HepG2 (cell line): ENCODE results near the gene KHK. TPM values are rescaled to one million over a fixed set of nuclear protein-coding genes. Genes with fewer than 3 reads are reported as not detected.

Experiments
- ARID2 ChIP-seq: sonication (generic); formaldehyde crosslinking; IDR thresholded peaks from 2 replicates; pipeline ENCODE4 v1.8.1; 2022; ENCODE audit warnings: mild to moderate bottlenecking, missing genetic modification reagents, borderline replicate concordance
- FOSL2 ChIP-seq: sonication (generic); formaldehyde crosslinking; IDR thresholded peaks from 2 replicates; pipeline ENCODE4 v1.4.0; 2020; ENCODE audit warnings: missing genetic modification reagents
- GLMP ChIP-seq: sonication (generic); formaldehyde crosslinking; IDR thresholded peaks from 2 replicates; pipeline ENCODE4 v1.9.0; 2021; ENCODE audit warnings: missing genetic modification reagents, mild to moderate bottlenecking, borderline replicate concordance
- HNF1A ChIP-seq, 2 experiments: sonication (generic) in 1 of 2; formaldehyde crosslinking in 1 of 2; IDR thresholded peaks; 2 replicates each; pipeline versions ENCODE4 v1.4.0 to v1.6.1; 2016 to 2020; ENCODE audit warnings: borderline replicate concordance in 1 of 2, low read depth in 1 of 2, mild to moderate bottlenecking in 1 of 2, missing genetic modification reagents in 1 of 2
- HOMEZ ChIP-seq: IDR thresholded peaks from 2 replicates; pipeline ENCODE4 v1.6.1; 2016; ENCODE audit warnings: low read depth
- HOXA9 ChIP-seq: sonication (generic); formaldehyde crosslinking; IDR thresholded peaks from 2 replicates; pipeline ENCODE4 v1.8.1; 2022; ENCODE audit warnings: missing genetic modification reagents, mild to moderate bottlenecking, moderate library complexity, borderline replicate concordance
- MIER3 ChIP-seq: IDR thresholded peaks from 2 replicates; pipeline ENCODE4 v1.6.1; 2016; ENCODE audit warnings: missing compliant biosample characterization, borderline replicate concordance
- MTA3 ChIP-seq: sonication (generic); formaldehyde crosslinking; IDR thresholded peaks from 2 replicates; pipeline ENCODE4 v1.4.0; 2020; ENCODE audit warnings: missing genetic modification reagents
- SMC3 ChIP-seq: IDR thresholded peaks from 2 replicates; pipeline ENCODE4 v1.6.1; 2011; ENCODE audit warnings: low read length, improper control_type of control experiment
- THRA ChIP-seq: sonication (generic); formaldehyde crosslinking; IDR thresholded peaks from 2 replicates; pipeline ENCODE4 v1.4.0; 2020; ENCODE audit warnings: missing genetic modification reagents, borderline replicate concordance
- ZEB1 ChIP-seq: IDR thresholded peaks from 2 replicates; pipeline ENCODE4 v1.6.1; 2012; ENCODE audit warnings: mild to moderate bottlenecking, low read depth, inconsistent platforms; ENCODE audit not compliant: insufficient replicate concordance
- ZNF136 ChIP-seq: sonication (generic); formaldehyde crosslinking; IDR thresholded peaks from 2 replicates; pipeline ENCODE4 v1.8.1; 2022; ENCODE audit warnings: low read depth, mild to moderate bottlenecking, moderate library complexity, missing genetic modification reagents
- ZNF687 ChIP-seq: sonication (generic); formaldehyde crosslinking; IDR thresholded peaks from 2 replicates; pipeline ENCODE4 v1.5.1; 2020; ENCODE audit warnings: mild to moderate bottlenecking, missing genetic modification reagents, moderate library complexity
- ZZZ3 ChIP-seq: sonication (generic); formaldehyde crosslinking; IDR thresholded peaks from 2 replicates; pipeline ENCODE4 v1.4.0; 2020; ENCODE audit warnings: missing genetic modification reagents, mild to moderate bottlenecking, borderline replicate concordance
- polyA plus RNA-seq, 8 experiments: library from polyadenylated mRNA; depleted of rRNA in 3 of 8; stranded (reverse) in 7 of 8; unstranded in 1 of 8; fragments of >200 nt; fragmentation: Illumina TruSeq in 4 of 8; extraction: Trizol in 4 of 8; gene quantifications; 2 replicates each; pipeline versions ENCODE4 v1.2.1 to v1.2.3, GENCODE V29; 2011 to 2016; ENCODE audit warnings: low read depth in 4 of 8, missing spikeins in 1 of 8, mixed read lengths in 1 of 8; ENCODE audit not compliant: insufficient read depth in 1 of 8
- total RNA-seq, 5 experiments: library from RNA; depleted of rRNA; stranded (reverse); fragments of >200 nt; fragmentation: Illumina TruSeq; extraction: Trizol; gene quantifications; 2 replicates each; pipeline ENCODE4 v1.2.3, GENCODE V29; 2016; ENCODE audit warnings: low read depth in 1 of 5

KHK gene
- total and polyA plus RNA-seq, 2 of the 13 experiments (the other 11 are each of a cell fraction or from before 2014, with no cell fraction given) = 40.9 to 99.2 TPM

GRCh38 chr2:27134781-27135477 is 48.4 kb downstream of the KHK start (continued):
- TF ChIP-seq GLMP (CRISPR knock-in tag) (no peak), HOMEZ (CRISPR knock-in tag) (0 out of 2 replicates have a peak, but pooled peaks have one; percentile 11), THRA (0 out of 2 replicates have a peak, but pooled peaks have one; percentile 12), ZEB1 (peak; percentile 57), ZNF687 (peak; percentile 7; the same call in 1 of the 2 replicates), HNF1A (IDR thresholded peaks at IDR 0.05; ENCODE audit: low read depth) (no peak), HNF1A (CRISPR knock-in tag; IDR thresholded peaks at IDR 0.05; ENCODE audit: borderline replicate concordance) (0 out of 2 replicates have a peak, but pooled peaks have one; percentile 23), FOSL2 (CRISPR knock-in tag) (peak; percentile 2; the same call in 1 of the 2 replicates), ARID2 (CRISPR knock-in tag) (peak; percentile 82; the same call in 1 of the 2 replicates), MTA3 (CRISPR knock-in tag) (no peak), ZNF136 (CRISPR knock-in tag) (no peak), HOXA9 (CRISPR knock-in tag) (no peak), MIER3 (CRISPR knock-in tag) (0 out of 2 replicates have a peak, but pooled peaks have one; percentile 29), ZZZ3 (CRISPR knock-in tag) (0 out of 2 replicates have a peak, but pooled peaks have one; percentile 53), SMC3 (no peak)
